NCI-H2196 (cell line): ENCODE results near the gene LSG1.

Experiments used
- DNase-seq: peaks from one replicate; lab custom pipeline; 2025; ENCODE audit not compliant: unreplicated experiment; lab: John Stamatoyannopoulos, UW

Gene LSG1

GRCh38 chr3:194687638-194688199, 15.7 kb upstream of the LSG1 start:
- no peak for DNase-seq

GRCh38 chr3:194686816-194687637, 15.0 kb upstream of the LSG1 start:
- DNase-seq: no peak

- DNase-seq: no peak
These were observed 14.4 kb upstream of the LSG1 start for GRCh38 chr3:194686414-194686815.

- peak; percentile 98 for DNase-seq
These were observed 13.9 kb upstream of the LSG1 start, which contains the start of gene FAM43A for GRCh38 chr3:194685718-194686413. Gene FAM43A (plus strand): TSS chr3:194685883. CDS start chr3:194686827, 944 bp downstream.

GRCh38 chr3:194685065-194685717, 13.2 kb upstream of the LSG1 start:
- DNase-seq: no peak

- no peak for DNase-seq
These were observed 11.4 kb upstream of the LSG1 start for GRCh38 chr3:194683380-194683779.

- peak; percentile 96 for DNase-seq
These were observed 10.8 kb upstream of the LSG1 start for GRCh38 chr3:194682694-194683310.

GRCh38 chr3:194682189-194682693, 10.2 kb upstream of the LSG1 start:
- DNase-seq: no peak

GRCh38 chr3:194680888-194681615, 9.1 kb upstream of the LSG1 start:
- DNase-seq: no peak

GRCh38 chr3:194676471-194676870, 4.5 kb upstream of the LSG1 start:
- DNase-seq: no peak

GRCh38 chr3:194675680-194676079, 3.7 kb upstream of the LSG1 start:
- no peak for DNase-seq

- DNase-seq: no peak
These were observed 3.2 kb upstream of the LSG1 start for GRCh38 chr3:194675081-194675640.

- no peak for DNase-seq
These were observed 1.8 kb upstream of the LSG1 start for GRCh38 chr3:194673761-194674160.

- no peak for DNase-seq
These were observed 885 bp upstream of the LSG1 start for GRCh38 chr3:194672876-194673275.

- DNase-seq: peak; percentile 76
These were observed 486 bp downstream of the LSG1 start for GRCh38 chr3:194671511-194671899.

GRCh38 chr3:194667363-194667762, 4.6 kb downstream of the LSG1 start:
- no peak for DNase-seq

- no peak for DNase-seq
These were observed 7.1 kb downstream of the LSG1 start for GRCh38 chr3:194664857-194665256.

- DNase-seq: no peak
These were observed 10.0 kb downstream of the LSG1 start for GRCh38 chr3:194661946-194662345.

GRCh38 chr3:194661374-194661773, 10.6 kb downstream of the LSG1 start:
- no peak for DNase-seq

- DNase-seq: no peak
These were observed 12.2 kb downstream of the LSG1 start for GRCh38 chr3:194659778-194660177.
